DMS 273 (cell line): Measurements from ENCODE around the gene KRTAP4-8.
"Not testable (repeated sequence)": the region's sequence is repeated elsewhere in the genome, so short reads cannot be mapped to it uniquely, and the experiment has no call there.

ENCODE experiments used
- DNase-seq: peaks from one replicate; lab custom pipeline; 2025; ENCODE audit not compliant: unreplicated experiment; lab: John Stamatoyannopoulos, UW

KRTAP4-8 gene

GRCh38 chr17:41065829-41066624 is 31.9 kb downstream of the KRTAP4-8 start, which contains the start of gene KRTAP2-4:
TSS of gene KRTAP2-4 (minus strand) at chr17:41065879. CDS start at chr17:41065845, 34 bp downstream.
- DNase-seq = no peak

GRCh38 chr17:41065016-41065689 is 32.8 kb downstream of the KRTAP4-8 start:
- DNase-seq = not testable (repeated sequence)

GRCh38 chr17:41064301-41064700 is 33.6 kb downstream of the KRTAP4-8 start:
- DNase-seq = no peak

GRCh38 chr17:41063449-41063848 is 34.5 kb downstream of the KRTAP4-8 start:
- no peak for DNase-seq

GRCh38 chr17:41061964-41062363 is 36.0 kb downstream of the KRTAP4-8 start:
- no peak for DNase-seq

GRCh38 chr17:41060052-41060604 is 37.8 kb downstream of the KRTAP4-8 start, which contains the start of gene KRTAP2-3:
TSS of gene KRTAP2-3 (minus strand) at chr17:41060114. CDS start at chr17:41060050, 64 bp downstream.
- no peak for DNase-seq

- not testable (repeated sequence) for DNase-seq
These were observed 38.5 kb downstream of the KRTAP4-8 start for GRCh38 chr17:41059276-41060051.

- no peak for DNase-seq
These were observed 39.2 kb downstream of the KRTAP4-8 start for GRCh38 chr17:41058741-41059140.

GRCh38 chr17:41057547-41057946 is 40.4 kb downstream of the KRTAP4-8 start:
- DNase-seq = no peak

- not testable (repeated sequence) for DNase-seq
These were observed 42.8 kb downstream of the KRTAP4-8 start, which contains the start of gene KRTAP2-2 for GRCh38 chr17:41055130-41055529. TSS of gene KRTAP2-2 (minus strand) at chr17:41055230. CDS start at chr17:41055211, 19 bp downstream.

GRCh38 chr17:41054556-41054955 is 43.4 kb downstream of the KRTAP4-8 start:
- DNase-seq = not testable (repeated sequence)

GRCh38 chr17:41054025-41054424 is 43.9 kb downstream of the KRTAP4-8 start:
- DNase-seq = no peak

- DNase-seq = no peak
These were observed 45.4 kb downstream of the KRTAP4-8 start for GRCh38 chr17:41052566-41052965.

GRCh38 chr17:41049110-41049509 is 48.8 kb downstream of the KRTAP4-8 start:
- DNase-seq = no peak

GRCh38 chr17:41048441-41048840 is 49.5 kb downstream of the KRTAP4-8 start:
- DNase-seq = no peak
